Measurements from ENCODE around the gene TSACC.
A peak's percentile ranks its signal among the peaks of the same experiment; 100 is the strongest.
"Not testable (repeated sequence)": the region's sequence is repeated elsewhere in the genome, so short reads cannot be mapped to it uniquely, and the experiment has no call there.

TSACC gene

DNA sequence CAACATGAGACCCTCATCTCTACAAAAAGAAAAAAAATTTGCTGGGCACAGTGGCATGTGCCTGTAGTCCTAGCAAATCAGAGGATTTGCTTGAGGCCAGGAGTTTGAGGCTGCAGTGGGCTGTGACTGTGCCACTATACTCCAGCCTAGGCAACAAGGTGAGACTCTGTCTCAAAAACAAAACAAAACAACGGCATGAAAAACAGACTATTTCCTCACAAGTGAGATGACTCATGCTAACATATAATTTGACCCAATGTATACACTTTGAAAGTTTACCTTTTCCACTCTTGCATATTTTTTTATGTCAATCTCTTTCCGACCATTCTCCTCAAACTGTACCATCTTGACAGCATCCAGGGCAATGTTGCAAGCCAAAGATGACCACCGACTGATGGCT lies 17.8 kb upstream of the TSACC start:
- no peak overlapping the region for H3K27ac Mint-ChIP-seq
- no peak for DNase-seq
- no peaks in the 10 kb centered on the region for H3K27me3 Mint-ChIP-seq
- peaks cover 86% of the 10 kb centered on the region for H3K36me3 Mint-ChIP-seq (ENCODE audit: insufficient read depth)
- H3K4me3 Mint-ChIP-seq: no peak overlapping the region
- no peaks in the 10 kb centered on the region for H3K9me3 Mint-ChIP-seq
- no peak for ATAC-seq (replicated peaks)
- no peaks in the 10 kb centered on the region for H3K4me1 Mint-ChIP-seq (ENCODE audit: low read depth in 2 of 2)

DNA sequence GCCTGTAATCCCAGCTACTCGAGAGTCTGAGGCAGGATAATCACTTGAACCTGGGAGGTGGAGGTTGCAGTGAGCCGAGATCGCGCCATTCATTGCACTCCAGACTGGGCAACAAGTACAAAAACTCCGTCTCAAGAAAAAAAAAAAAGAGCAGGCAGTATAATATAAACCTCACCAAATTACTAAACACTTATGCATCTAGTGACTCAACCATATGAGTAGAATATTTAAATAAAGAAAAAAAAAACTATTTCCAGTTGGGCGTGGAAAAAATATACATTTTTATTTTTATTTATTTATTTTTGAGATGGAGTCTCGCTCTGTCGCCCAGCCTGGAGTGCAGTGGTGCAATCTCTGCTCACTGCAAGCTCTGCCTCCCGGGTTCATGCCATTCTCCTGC lies 15.1 kb upstream of the TSACC start:
- H3K9me3 Mint-ChIP-seq; H3K27ac Mint-ChIP-seq; H3K27me3 Mint-ChIP-seq; DNase-seq; H3K4me1 Mint-ChIP-seq (ENCODE audit: low read depth in 2 of 2); ATAC-seq (replicated peaks); H3K4me3 Mint-ChIP-seq: not testable (repeated sequence)
- H3K36me3 Mint-ChIP-seq (ENCODE audit: insufficient read depth): peaks cover 72% of the 10 kb centered on the region

DNA sequence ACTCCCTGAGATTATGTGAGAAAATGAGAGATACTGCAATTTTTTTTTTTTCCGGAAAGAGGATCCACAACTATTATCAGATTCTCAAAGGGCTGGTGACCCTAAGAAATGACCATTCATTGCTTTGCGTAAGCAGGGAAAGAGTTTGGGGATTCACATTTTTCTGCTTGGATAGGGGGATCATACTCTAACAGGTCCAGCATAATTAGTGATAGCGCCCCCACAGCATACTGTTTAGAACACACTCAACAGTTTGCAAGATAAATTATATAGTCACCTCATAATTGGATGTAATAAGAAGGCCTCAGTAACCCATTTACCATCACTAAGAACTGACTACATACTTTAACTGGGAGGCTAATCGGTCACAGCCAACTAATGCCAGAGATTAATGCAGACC lies 2.1 kb upstream of the TSACC start:
- Mint-ChIP-seq H3K9me3 (no peaks in the 10 kb centered on the region), H3K4me1 (ENCODE audit: low read depth in 2 of 2) (peaks cover 28 to 30% of the 10 kb centered on the region in 2 donors), H3K4me3 (peak overlapping the region; percentile 93 to 95), H3K27me3 (no peaks in the 10 kb centered on the region), H3K27ac (peak overlapping the region in 1 of 2 donors; percentile 90), H3K36me3 (ENCODE audit: insufficient read depth) (peaks cover 50% of the 10 kb centered on the region)
- DNase-seq: no peak
- ATAC-seq (replicated peaks): no peak

DNA sequence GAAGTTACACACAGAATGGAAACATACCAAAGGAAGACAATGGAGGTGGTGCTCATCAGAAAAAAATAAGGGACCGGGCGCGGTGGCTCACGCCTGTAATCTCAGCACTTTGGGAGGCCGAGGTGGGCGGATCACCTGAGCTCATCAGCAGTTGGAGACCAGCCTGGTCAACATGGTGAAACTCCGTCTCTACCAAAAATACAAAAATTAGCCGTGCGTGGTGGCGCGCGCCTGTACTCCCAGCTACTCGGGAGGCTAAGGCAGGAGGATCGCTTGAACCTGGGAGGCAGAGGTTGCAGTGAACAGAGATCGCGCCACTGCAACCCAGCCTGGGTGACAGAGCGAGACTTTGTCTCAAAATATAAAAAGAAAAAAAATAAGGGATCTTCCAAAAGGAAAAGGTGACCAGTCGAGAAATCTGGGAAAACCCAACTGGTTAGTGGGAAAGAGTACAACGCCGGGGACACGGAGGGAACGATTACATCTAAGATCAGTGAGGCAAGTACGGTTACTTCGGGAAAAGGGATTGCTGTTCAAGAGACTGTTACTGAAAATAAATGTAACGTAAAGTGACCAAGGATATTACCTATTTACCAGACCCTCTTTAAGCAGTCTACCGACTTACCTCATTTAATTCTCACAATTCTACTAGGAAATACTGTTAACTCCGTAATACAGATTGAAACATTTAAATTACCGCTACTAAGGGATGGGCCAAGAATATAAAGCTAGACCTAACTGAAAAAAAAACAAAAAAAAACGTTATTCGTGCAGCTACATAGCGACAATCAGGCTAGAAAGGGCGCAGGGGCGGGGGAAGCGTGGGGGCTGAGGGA lies 1.1 kb upstream of the TSACC start:
- H3K36me3 Mint-ChIP-seq (ENCODE audit: insufficient read depth): peaks cover 39% of the 10 kb centered on the region
- ATAC-seq (replicated peaks): no peak

DNA sequence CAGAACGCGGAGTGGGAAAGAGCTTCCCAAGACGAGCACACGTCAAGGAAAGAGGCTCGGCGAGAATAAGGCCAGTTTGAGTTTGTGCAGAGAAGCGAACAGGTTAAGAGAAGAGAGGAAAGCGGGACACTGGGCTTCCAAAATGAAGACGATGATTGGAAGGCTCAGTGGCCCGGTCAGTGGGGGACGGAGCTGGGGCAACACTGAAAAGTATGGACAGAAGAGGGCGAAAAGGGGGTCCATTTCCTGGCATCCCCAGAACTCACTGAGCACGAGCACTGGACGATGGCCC lies 492 bp upstream of the TSACC start:
- peak overlapping the region; percentile 93 to 95 for H3K4me3 Mint-ChIP-seq

More for the DNA sequence above, 1.1 kb upstream of the TSACC start:
- peak overlapping the region; percentile 90 to 93 for H3K27ac Mint-ChIP-seq
- H3K4me3 Mint-ChIP-seq: peak overlapping the region; percentile 93 to 95
- no peaks in the 10 kb centered on the region for H3K27me3 Mint-ChIP-seq
- no peak for DNase-seq
- peaks cover 28 to 30% of the 10 kb centered on the region in 2 donors for H3K4me1 Mint-ChIP-seq (ENCODE audit: low read depth in 2 of 2)
- H3K9me3 Mint-ChIP-seq: no peaks in the 10 kb centered on the region

DNA sequence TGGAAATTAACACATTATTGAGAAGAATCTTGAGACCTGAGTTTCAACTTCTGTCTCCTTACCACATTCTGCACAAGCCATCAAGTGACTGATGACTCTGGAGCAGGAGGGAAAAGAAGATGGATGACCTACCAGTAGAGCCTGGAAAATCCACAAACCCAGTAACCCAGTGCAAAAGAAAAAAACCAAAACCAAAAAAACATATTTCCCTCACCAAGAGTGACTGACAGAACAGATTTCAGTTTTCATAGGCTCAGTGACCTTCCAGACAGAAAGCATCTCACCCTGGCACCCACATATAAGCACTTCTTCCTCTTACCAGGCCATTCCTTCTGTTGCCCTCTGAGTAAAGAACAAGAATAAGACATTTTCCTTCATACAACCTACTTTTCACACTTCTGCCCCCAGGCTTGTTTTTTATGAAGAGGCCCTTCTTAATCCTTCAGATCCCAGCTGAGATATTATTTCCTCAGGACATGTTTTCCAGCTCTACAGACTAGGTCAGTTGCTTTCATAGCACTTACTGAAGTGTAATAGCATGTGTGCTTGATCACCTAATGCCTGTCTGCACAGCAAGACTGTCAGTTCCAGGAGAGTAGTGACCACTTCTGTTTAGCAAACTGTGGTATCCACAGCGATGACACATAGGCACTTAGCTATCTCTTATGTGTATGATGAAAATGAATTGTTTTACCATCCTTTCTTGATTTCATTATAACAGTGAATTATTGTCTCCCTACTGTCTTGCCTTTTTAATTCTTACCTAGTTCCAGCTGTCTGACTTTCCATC lies 4.0 kb downstream of the TSACC start:
- Mint-ChIP-seq H3K36me3 (ENCODE audit: insufficient read depth) (peaks cover 11% of the 10 kb centered on the region), H3K4me3 (no peak overlapping the region), H3K27ac (no peak overlapping the region), H3K27me3 (peaks cover 9 to 28% of the 10 kb centered on the region in 2 donors), H3K4me1 (ENCODE audit: low read depth in 2 of 2) (peaks cover 3 to 12% of the 10 kb centered on the region in 2 donors), H3K9me3 (no peaks in the 10 kb centered on the region)
- no peak for DNase-seq
- ATAC-seq (replicated peaks): no peak

More for the DNA sequence above, 492 bp upstream of the TSACC start:
- H3K27me3 Mint-ChIP-seq: no peaks in the 10 kb centered on the region
- DNase-seq: no peak
- ATAC-seq (replicated peaks): no peak
- no peaks in the 10 kb centered on the region for H3K9me3 Mint-ChIP-seq
- peaks cover 34% of the 10 kb centered on the region for H3K36me3 Mint-ChIP-seq (ENCODE audit: insufficient read depth)
- peak overlapping the region; percentile 90 to 93 for H3K27ac Mint-ChIP-seq
- peaks cover 28 to 30% of the 10 kb centered on the region in 2 donors for H3K4me1 Mint-ChIP-seq (ENCODE audit: low read depth in 2 of 2)

- H3K36me3 Mint-ChIP-seq (ENCODE audit: insufficient read depth): no peaks in the 10 kb centered on the region
Observed at GRCh38 chr1:156344409-156344808, 6.1 kb downstream of the TSACC start.

GRCh38 chr1:156346035-156346434 lies 7.7 kb downstream of the TSACC start:
- not testable (repeated sequence) for ATAC-seq (replicated peaks); H3K27ac Mint-ChIP-seq; H3K4me3 Mint-ChIP-seq; H3K9me3 Mint-ChIP-seq; H3K36me3 Mint-ChIP-seq (ENCODE audit: insufficient read depth); H3K4me1 Mint-ChIP-seq (ENCODE audit: low read depth in 2 of 2); DNase-seq
- H3K27me3 Mint-ChIP-seq: peaks cover 11 to 37% of the 10 kb centered on the region in 2 donors

More at GRCh38 chr1:156344409-156344808, 6.1 kb downstream of the TSACC start:
- DNase-seq (no peak), ATAC-seq (replicated peaks) (no peak)
- Mint-ChIP-seq H3K4me1 (ENCODE audit: low read depth in 2 of 2) (no peaks in the 10 kb centered on the region), H3K27me3 (peaks cover 11 to 31% of the 10 kb centered on the region in 2 donors), H3K9me3 (no peaks in the 10 kb centered on the region), H3K4me3 (no peak overlapping the region), H3K27ac (no peak overlapping the region)

DNA sequence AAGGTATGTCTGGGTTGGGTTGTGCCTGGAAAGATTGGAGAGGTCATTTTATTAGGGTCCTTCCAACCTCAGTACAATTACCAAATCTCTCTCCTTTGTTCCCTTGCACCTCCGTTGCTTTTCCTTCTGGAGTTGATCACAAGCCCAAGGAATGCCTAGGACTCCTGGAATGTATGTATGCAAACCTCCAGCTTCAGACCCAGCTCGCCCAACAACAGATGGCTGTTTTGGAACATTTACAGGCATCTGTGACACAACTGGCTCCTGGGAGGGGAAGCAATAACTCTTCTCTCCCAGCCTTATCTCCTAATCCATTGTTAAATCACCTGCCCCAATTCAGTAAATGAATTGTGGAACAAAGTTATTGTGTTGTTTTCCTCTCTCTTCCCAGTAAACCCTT lies 8.3 kb downstream of the TSACC start:
- Mint-ChIP-seq H3K4me3 (no peak overlapping the region), H3K9me3 (no peaks in the 10 kb centered on the region), H3K4me1 (ENCODE audit: low read depth in 2 of 2) (no peaks in the 10 kb centered on the region), H3K27ac (no peak overlapping the region), H3K36me3 (ENCODE audit: insufficient read depth) (no peaks in the 10 kb centered on the region), H3K27me3 (peaks cover 11 to 37% of the 10 kb centered on the region in 2 donors)
- ATAC-seq (replicated peaks) (no peak), DNase-seq (no peak)

DNA sequence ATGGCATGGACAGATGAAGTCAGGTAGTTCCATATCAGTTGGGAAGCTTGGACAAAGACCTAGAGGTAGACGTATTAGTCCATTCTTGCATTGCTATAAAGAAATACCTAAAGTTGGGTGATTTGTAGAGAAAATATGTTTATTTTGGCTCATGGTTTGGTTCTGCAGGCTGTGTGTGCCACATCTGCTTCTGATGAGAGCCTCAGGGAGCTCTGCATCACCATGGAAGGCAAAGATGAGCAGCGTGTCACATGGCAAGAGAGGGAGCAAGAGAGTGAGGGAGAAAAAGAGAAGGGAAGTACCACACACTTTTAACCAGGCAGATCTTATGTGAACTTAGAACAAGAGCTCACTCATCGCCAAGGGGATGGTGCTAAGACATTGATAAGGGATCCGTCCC lies 9.0 kb downstream of the TSACC start:
- H3K27ac Mint-ChIP-seq: no peak overlapping the region
- no peak overlapping the region for H3K4me3 Mint-ChIP-seq
- no peaks in the 10 kb centered on the region for H3K36me3 Mint-ChIP-seq (ENCODE audit: insufficient read depth)
- ATAC-seq (replicated peaks) (no peak), DNase-seq (no peak)
- H3K27me3 Mint-ChIP-seq: peaks cover 11 to 37% of the 10 kb centered on the region in 2 donors
- no peaks in the 10 kb centered on the region for H3K4me1 Mint-ChIP-seq (ENCODE audit: low read depth in 2 of 2)
- no peaks in the 10 kb centered on the region for H3K9me3 Mint-ChIP-seq

DNA sequence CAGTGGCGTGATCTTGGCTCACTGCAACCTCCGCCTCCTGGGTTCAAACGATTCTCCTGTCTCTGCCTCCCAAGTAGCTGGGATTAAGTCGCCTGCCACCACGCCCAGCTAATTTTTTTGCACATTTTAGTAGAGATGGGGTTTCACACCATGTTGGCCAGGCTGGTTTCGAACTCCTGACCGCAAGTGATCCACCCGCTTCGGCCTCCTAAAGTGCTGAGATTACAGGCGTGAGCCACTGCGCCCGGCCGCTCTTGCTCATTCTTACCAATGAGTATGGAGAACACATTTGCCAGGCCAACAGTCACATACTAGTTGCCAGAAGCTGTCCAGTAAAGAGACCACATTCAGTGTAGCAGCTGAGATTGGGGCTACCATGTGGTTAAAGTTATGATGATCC lies 14.2 kb downstream of the TSACC start:
- not testable (repeated sequence) for ATAC-seq (replicated peaks); DNase-seq; H3K4me3 Mint-ChIP-seq; H3K4me1 Mint-ChIP-seq (ENCODE audit: low read depth in 2 of 2); H3K9me3 Mint-ChIP-seq; H3K27ac Mint-ChIP-seq; H3K36me3 Mint-ChIP-seq (ENCODE audit: insufficient read depth)
- peaks cover 21 to 40% of the 10 kb centered on the region in 2 donors for H3K27me3 Mint-ChIP-seq

DNA sequence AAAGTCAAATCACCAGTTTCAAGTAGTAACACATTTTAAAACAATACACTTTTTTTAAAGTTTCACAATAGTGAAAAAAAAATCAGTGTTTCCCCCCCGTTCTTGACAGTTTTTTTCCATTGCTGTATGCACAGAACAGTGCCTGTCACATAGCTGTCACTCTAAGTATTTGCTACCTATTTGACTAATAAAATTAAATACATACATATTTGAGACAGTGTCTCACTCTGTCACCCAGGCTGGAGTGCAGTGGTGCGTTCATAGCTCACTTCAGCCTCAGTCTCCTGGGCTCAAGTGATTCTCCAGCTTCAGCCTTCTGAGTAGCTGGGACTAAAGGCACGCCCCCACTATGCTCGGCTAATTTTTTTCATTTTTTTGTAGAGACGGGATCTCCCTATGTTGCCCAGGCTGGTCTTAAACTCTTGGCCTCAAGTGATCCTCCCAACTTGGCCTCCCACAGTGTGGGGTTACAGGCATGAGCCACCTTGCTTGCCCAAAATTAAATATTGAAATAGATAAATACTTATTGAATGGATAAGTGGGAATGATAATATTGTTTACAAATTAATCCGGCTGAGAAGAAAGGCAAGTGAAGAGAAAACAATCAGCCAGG lies 18.0 kb downstream of the TSACC start:
- ATAC-seq (replicated peaks) (no peak), DNase-seq (no peak)
- Mint-ChIP-seq H3K27ac (no peak overlapping the region), H3K9me3 (no peaks in the 10 kb centered on the region), H3K4me1 (ENCODE audit: low read depth in 2 of 2) (peaks cover 3 to 4% of the 10 kb centered on the region in 2 donors), H3K27me3 (peaks cover 26 to 52% of the 10 kb centered on the region in 2 donors), H3K36me3 (ENCODE audit: insufficient read depth) (no peaks in the 10 kb centered on the region), H3K4me3 (no peak overlapping the region)

GRCh38 chr1:156356875-156357534 lies 18.7 kb downstream of the TSACC start:
- Mint-ChIP-seq H3K27me3 (peaks cover 26 to 52% of the 10 kb centered on the region in 2 donors), H3K36me3 (ENCODE audit: insufficient read depth) (no peaks in the 10 kb centered on the region), H3K9me3 (no peaks in the 10 kb centered on the region), H3K27ac (no peak overlapping the region), H3K4me3 (no peak overlapping the region), H3K4me1 (ENCODE audit: low read depth in 2 of 2) (peaks cover 3 to 4% of the 10 kb centered on the region in 2 donors)
- DNase-seq (peak; percentile 53 to 58 (median 54)), ATAC-seq (replicated peaks) (peak; percentile 99)

Data from effector memory CD8-positive, alpha-beta T cell (primary cell).